ENCODE results near the gene HACD2.
A peak's percentile ranks its signal among the peaks of the same experiment; 100 is the strongest.

The HACD2 gene

GRCh38 chr3:123451186-123451585 is 133.7 kb downstream of the HACD2 start:
- H3K4me3 ChIP-seq (ENCODE audit: low read depth, low read length): no peak overlapping the region
- DNase-seq (ENCODE audit: low read depth): no peak
- no peak for TF ChIP-seq CTCF (IDR thresholded peaks at IDR 0.05; ENCODE audit: low read depth, low read length, missing control alignments)

GRCh38 chr3:123449997-123450604 is 134.8 kb downstream of the HACD2 start:
- no peak for DNase-seq (ENCODE audit: low read depth)
- no peak overlapping the region; the same call in 1 of the 2 replicates for H3K4me3 ChIP-seq (ENCODE audit: low read depth, low read length)
- no peak for TF ChIP-seq CTCF (IDR thresholded peaks at IDR 0.05; ENCODE audit: low read depth, low read length, missing control alignments)

GRCh38 chr3:123449102-123449996 is 135.5 kb downstream of the HACD2 start:
- H3K4me3 ChIP-seq (ENCODE audit: low read depth, low read length): peak overlapping the region; percentile 28; the same call in 1 of the 2 replicates
- DNase-seq (ENCODE audit: low read depth): no peak
- TF ChIP-seq CTCF (IDR thresholded peaks at IDR 0.05; ENCODE audit: low read depth, low read length, missing control alignments): no peak

- peak within 1 kb of the TSS; percentile 28; the same call in 1 of the 2 replicates for H3K4me3 ChIP-seq (ENCODE audit: low read depth, low read length)
- TF ChIP-seq CTCF (IDR thresholded peaks at IDR 0.05; ENCODE audit: low read depth, low read length, missing control alignments): no peak
- DNase-seq (ENCODE audit: low read depth): no peak
These were observed 136.2 kb downstream of the HACD2 start, which contains the start of gene ADCY5 for GRCh38 chr3:123448536-123449101. Gene ADCY5, minus strand, starts transcription at chr3:123449090. Its CDS starts 545 bp downstream, at chr3:123448545.

- DNase-seq (ENCODE audit: low read depth): no peak
- H3K4me3 ChIP-seq (ENCODE audit: low read depth, low read length): no peak overlapping the region
- peak; percentile 5 for TF ChIP-seq CTCF (IDR thresholded peaks at IDR 0.05; ENCODE audit: low read depth, low read length, missing control alignments)
These were observed 136.9 kb downstream of the HACD2 start for GRCh38 chr3:123447749-123448517.

- DNase-seq (ENCODE audit: low read depth): no peak
- no peak overlapping the region for H3K4me3 ChIP-seq (ENCODE audit: low read depth, low read length)
- TF ChIP-seq CTCF (IDR thresholded peaks at IDR 0.05; ENCODE audit: low read depth, low read length, missing control alignments): no peak
These were observed 137.5 kb downstream of the HACD2 start for GRCh38 chr3:123447416-123447748.
